OCI-LY7 (cell line): ENCODE results near the gene HNRNPU. TPM values are rescaled to one million over a fixed set of nuclear protein-coding genes. Genes with fewer than 3 reads are reported as not detected.

ENCODE experiments used
- BruUV-seq: library from RNA; stranded (reverse); fragments of 400-500 nt; replicated peaks from 2 replicates; lab custom pipeline; 2021; lab: Mats Ljungman, UMichigan
- CTCF ChIA-PET: fragments of 300-600 bp; sonication (Branson Sonifier 250); formaldehyde crosslinking; loops from one replicate; lab custom pipeline; 2022; ENCODE audit warnings: antibody characterized with exemption; ENCODE audit not compliant: unreplicated experiment; lab: Charles Lee
- POLR2A ChIA-PET: fragments of 300-600 bp; sonication (Branson Sonifier 250); formaldehyde crosslinking; loops from one replicate; lab custom pipeline; 2022; ENCODE audit warnings: antibody characterized with exemption; lab: Charles Lee
- DNase-seq: peaks from one replicate; pipeline ENCODE4 v3.0.0-alpha.2; 2015; ENCODE audit warnings: low spot score
- H2AFZ ChIP-seq: fragments of 200-600 bp; sonication (generic), shearing (Covaris generic); 2 replicates; pipeline ENCODE4 v1.6.1; 2014; ENCODE audit warnings: mild to moderate bottlenecking, antibody characterized with exemption, low read length, moderate library complexity
- H3K27ac ChIP-seq: fragments of 200-600 bp; sonication (generic); 2 replicates; pipeline ENCODE4 v1.5.1; 2014; ENCODE audit warnings: mixed run types, low read depth, mild to moderate bottlenecking, moderate library complexity, low read length, inconsistent platforms; ENCODE audit not compliant: poor library complexity, severe bottlenecking
- H3K36me3 ChIP-seq: fragments of 200-600 bp; sonication (generic); 2 replicates; pipeline ENCODE4 v1.6.1; 2014; ENCODE audit warnings: mild to moderate bottlenecking, antibody characterized with exemption, low read length, moderate library complexity, mixed read lengths; ENCODE audit not compliant: insufficient read depth
- H3K4me1 ChIP-seq: fragments of 200-600 bp; sonication (generic); 2 replicates; pipeline ENCODE4 v1.5.1; 2014; ENCODE audit warnings: mild to moderate bottlenecking, low read length; ENCODE audit not compliant: insufficient read depth, poor library complexity, severe bottlenecking
- H3K4me2 ChIP-seq: fragments of 200-600 bp; sonication (generic); 2 replicates; pipeline ENCODE4 v1.6.1; 2014; ENCODE audit warnings: mild to moderate bottlenecking, low read length
- H3K4me3 ChIP-seq: fragments of 200-600 bp; sonication (generic); 2 replicates; pipeline ENCODE4 v1.5.1; 2014; ENCODE audit warnings: mild to moderate bottlenecking, low read depth, low read length; ENCODE audit not compliant: poor library complexity, severe bottlenecking
- H3K79me2 ChIP-seq: fragments of 200-600 bp; sonication (generic); 2 replicates; pipeline ENCODE4 v1.6.1; 2016; ENCODE audit warnings: low read depth, mild to moderate bottlenecking, low read length, moderate library complexity, mixed read lengths; ENCODE audit not compliant: insufficient read depth
- H3K9me2 ChIP-seq: fragments of 200-600 bp; sonication (generic); 2 replicates; pipeline ENCODE4 v1.6.1; 2016; ENCODE audit warnings: mild to moderate bottlenecking, low read length, mixed read lengths; ENCODE audit not compliant: insufficient read depth
- H3K9me3 ChIP-seq: fragments of 200-600 bp; sonication (generic); 2 replicates; pipeline ENCODE4 v1.6.1; 2014; ENCODE audit warnings: mild to moderate bottlenecking, mixed run types, low read length, mixed read lengths
- H4K20me1 ChIP-seq: fragments of 200-600 bp; sonication (generic); 2 replicates; pipeline ENCODE4 v1.6.1; 2014; ENCODE audit warnings: mild to moderate bottlenecking, antibody characterized with exemption, low read length, moderate library complexity, mixed read lengths; ENCODE audit not compliant: insufficient read depth
- CTCF ChIP-seq: fragments of 200-600 bp; sonication (generic); conservative IDR thresholded peaks from 2 replicates; pipeline ENCODE4 v1.5.1; 2014; ENCODE audit warnings: mild to moderate bottlenecking, antibody characterized with exemption, low read length, moderate library complexity, mixed read lengths
- EZH2phosphoT487 ChIP-seq: fragments of 200-600 bp; sonication (generic); IDR thresholded peaks from 2 replicates; pipeline ENCODE4 v1.6.1; 2018; ENCODE audit warnings: low read depth, borderline replicate concordance, mild to moderate bottlenecking, mixed run types, antibody characterized with exemption, low read length, moderate library complexity, mixed read lengths
- intact Hi-C: fragments of 100-400 bp; cut with micrococcal nuclease; formaldehyde crosslinking; loops from one replicate; pipeline ENCODE4 v1.10.0; 2022; ENCODE audit not compliant: unreplicated experiment
- total RNA-seq, 2 experiments: library from RNA; depleted of rRNA in 1 of 2; stranded (reverse); fragments of >200 nt in 1 of 2; shearing (Covaris generic) in 1 of 2; gene quantifications; 2 replicates each; pipeline ENCODE4 v1.2.3, GENCODE V29; 2014 to 2022

HNRNPU gene
- total RNA-seq, 2 experiments from 2014 or later: 426 to 650 TPM

GRCh38 chr1:244865820-244866219 is 1.5 kb upstream of the HNRNPU start:
- H3K4me2 ChIP-seq: peak overlapping the region; percentile 87
- peaks cover 20% of the 10 kb centered on the region for H4K20me1 ChIP-seq
- H3K27ac ChIP-seq: peak overlapping the region; percentile 86
- H3K4me1 ChIP-seq: peaks cover 38% of the 10 kb centered on the region
- ChIA-PET CTCF (no interaction called here), POLR2A (interaction anchor here (0.6 to 6.2 kb wide), 17 partner anchors 9 to 1061 kb away, joined by 3 to 83 read pairs (median 4); partner anchors contain the start of gene COX20)
- H3K9me3 ChIP-seq: no peaks in the 10 kb centered on the region
- intact Hi-C loops: no loop called here
- DNase-seq: no peak
- H2AFZ ChIP-seq: peak overlapping the region; percentile 73; the same call in 1 of the 2 replicates
- peaks cover 54% of the 10 kb centered on the region for H3K79me2 ChIP-seq
- TF ChIP-seq CTCF (no peak; the same call in 1 of the 2 replicates), EZH2phosphoT487 (no peak)
- BruUV-seq: no TSS peak
- H3K36me3 ChIP-seq: peaks cover 31% of the 10 kb centered on the region
- peak overlapping the region; percentile 84 for H3K4me3 ChIP-seq
- H3K9me2 ChIP-seq: no peaks in the 10 kb centered on the region

GRCh38 chr1:244865028-244865371 is 657 bp upstream of the HNRNPU start:
- ChIA-PET CTCF (no interaction called here), POLR2A (interaction anchor here (0.6 to 6.2 kb wide), 19 partner anchors 10 to 192 kb away, joined by 3 to 83 read pairs (median 6); partner anchors contain the start of gene COX20)
- H2AFZ ChIP-seq: peak overlapping the region; percentile 73
- peak overlapping the region; percentile 87 for H3K4me2 ChIP-seq
- H3K79me2 ChIP-seq: peaks cover 62% of the 10 kb centered on the region
- no peak for TF ChIP-seq CTCF
- no peak for TF ChIP-seq EZH2phosphoT487
- H3K4me3 ChIP-seq: peak overlapping the region; percentile 84
- no peak for DNase-seq
- no peaks in the 10 kb centered on the region for H3K9me3 ChIP-seq
- H3K9me2 ChIP-seq: no peaks in the 10 kb centered on the region
- intact Hi-C loops: no loop called here
- peaks cover 28% of the 10 kb centered on the region for H4K20me1 ChIP-seq
- H3K27ac ChIP-seq: peak overlapping the region; percentile 86
- BruUV-seq: TSS peak; percentile 97
- peaks cover 43% of the 10 kb centered on the region for H3K4me1 ChIP-seq
- H3K36me3 ChIP-seq: peaks cover 40% of the 10 kb centered on the region
